ENCODE results near the gene CDC25A.

GRCh38 chr3:48112813-48113212 lies 75.4 kb downstream of the CDC25A start:
- TF ChIP-seq CTCF (conservative IDR thresholded peaks at IDR 0.05 in 1 of 2, IDR thresholded peaks at IDR 0.05 in 1 of 2; ENCODE audit: extremely low read depth in 1 of 2, insufficient read depth in 1 of 2, low read depth in 1 of 2, low read length in 2 of 2) (no peak), EZH2 (IDR thresholded peaks at IDR 0.05; ENCODE audit: borderline replicate concordance, low read length) (no peak)
